ENCODE measurements around the gene TBC1D1. TPM values are rescaled to one million over a fixed set of nuclear protein-coding genes. Genes with fewer than 3 reads are reported as not detected.

TBC1D1 gene
- total RNA-seq, 1 experiment from 2014 or later: 28.5 TPM

DNA sequence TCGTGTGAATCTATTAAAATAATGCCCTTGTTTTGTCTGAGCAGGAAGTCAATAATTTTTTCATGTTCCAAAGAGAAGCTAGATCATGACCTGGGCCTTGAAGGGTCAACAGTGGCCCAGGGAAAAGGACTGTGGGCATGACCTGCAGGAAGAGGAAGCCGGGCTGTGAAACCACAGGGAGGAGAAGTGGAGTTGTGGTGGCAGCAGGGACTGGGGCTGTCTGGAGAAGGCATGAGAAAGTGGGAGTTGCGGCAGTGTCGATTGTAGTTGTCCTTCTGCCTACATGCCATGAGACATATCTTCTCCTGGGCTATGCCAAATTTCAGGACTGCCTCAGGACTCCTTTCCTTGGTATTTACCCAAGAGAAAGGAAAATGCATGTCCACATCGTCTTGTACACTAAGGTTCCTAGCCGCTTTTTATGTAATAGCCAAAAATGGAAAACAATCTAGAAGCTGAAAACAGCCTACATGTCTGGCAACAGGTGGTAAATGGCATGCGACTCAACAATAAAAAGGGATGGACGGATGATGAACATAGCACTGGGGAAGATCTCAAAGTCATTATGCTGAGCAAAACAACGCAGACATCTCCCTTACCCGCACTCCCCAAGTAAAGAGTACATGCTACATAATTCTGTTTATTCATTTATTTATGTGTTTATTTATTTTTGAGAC is 55.8 kb downstream of the TBC1D1 start:
- no peak for DNase-seq
- H3K27me3 ChIP-seq (replicated peaks; ENCODE audit: control insufficient read depth, insufficient read depth, low read length): no peaks in the 10 kb centered on the region
- Mint-ChIP-seq H3K9me3 (ENCODE audit: unreplicated experiment) (no peaks in the 10 kb centered on the region), H3K4me3 (ENCODE audit: unreplicated experiment) (no peak overlapping the region), H3K4me1 (ENCODE audit: low read depth, unreplicated experiment) (peaks cover 7% of the 10 kb centered on the region), H3K36me3 (ENCODE audit: insufficient read depth, unreplicated experiment) (no peaks in the 10 kb centered on the region), H3K27me3 (ENCODE audit: insufficient read depth, unreplicated experiment) (no peaks in the 10 kb centered on the region), H3K27ac (ENCODE audit: unreplicated experiment) (no peak overlapping the region)
- no peak overlapping the region for H3K4me3 ChIP-seq (ENCODE audit: low read depth, low read length)
- peaks cover 4% of the 10 kb centered on the region; the same call in 1 of the 2 replicates for H3K4me1 ChIP-seq
- ChIA-PET CTCF (no interaction called here), POLR2A (no interaction called here)
- H3K36me3 ChIP-seq (ENCODE audit: control insufficient read depth, insufficient read depth, low read length): no peaks in the 10 kb centered on the region
- no TSS peak for BruUV-seq (replicated peaks)
- intact Hi-C loops (cut with micrococcal nuclease; ENCODE audit: unreplicated experiment): no loop called here
- TF ChIP-seq, protein P1, sequence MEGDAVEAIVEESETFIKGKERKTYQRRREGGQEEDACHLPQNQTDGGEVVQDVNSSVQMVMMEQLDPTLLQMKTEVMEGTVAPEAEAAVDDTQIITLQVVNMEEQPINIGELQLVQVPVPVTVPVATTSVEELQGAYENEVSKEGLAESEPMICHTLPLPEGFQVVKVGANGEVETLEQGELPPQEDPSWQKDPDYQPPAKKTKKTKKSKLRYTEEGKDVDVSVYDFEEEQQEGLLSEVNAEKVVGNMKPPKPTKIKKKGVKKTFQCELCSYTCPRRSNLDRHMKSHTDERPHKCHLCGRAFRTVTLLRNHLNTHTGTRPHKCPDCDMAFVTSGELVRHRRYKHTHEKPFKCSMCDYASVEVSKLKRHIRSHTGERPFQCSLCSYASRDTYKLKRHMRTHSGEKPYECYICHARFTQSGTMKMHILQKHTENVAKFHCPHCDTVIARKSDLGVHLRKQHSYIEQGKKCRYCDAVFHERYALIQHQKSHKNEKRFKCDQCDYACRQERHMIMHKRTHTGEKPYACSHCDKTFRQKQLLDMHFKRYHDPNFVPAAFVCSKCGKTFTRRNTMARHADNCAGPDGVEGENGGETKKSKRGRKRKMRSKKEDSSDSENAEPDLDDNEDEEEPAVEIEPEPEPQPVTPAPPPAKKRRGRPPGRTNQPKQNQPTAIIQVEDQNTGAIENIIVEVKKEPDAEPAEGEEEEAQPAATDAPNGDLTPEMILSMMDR (IDR thresholded peaks at IDR 0.05; ENCODE audit: insufficient read depth in 1 of 2, low read depth in 1 of 2, low read length in 1 of 2, severe bottlenecking in 1 of 2, unreplicated experiment in 1 of 2): no peak
- no peaks in the 10 kb centered on the region for H3K9me3 ChIP-seq

DNA sequence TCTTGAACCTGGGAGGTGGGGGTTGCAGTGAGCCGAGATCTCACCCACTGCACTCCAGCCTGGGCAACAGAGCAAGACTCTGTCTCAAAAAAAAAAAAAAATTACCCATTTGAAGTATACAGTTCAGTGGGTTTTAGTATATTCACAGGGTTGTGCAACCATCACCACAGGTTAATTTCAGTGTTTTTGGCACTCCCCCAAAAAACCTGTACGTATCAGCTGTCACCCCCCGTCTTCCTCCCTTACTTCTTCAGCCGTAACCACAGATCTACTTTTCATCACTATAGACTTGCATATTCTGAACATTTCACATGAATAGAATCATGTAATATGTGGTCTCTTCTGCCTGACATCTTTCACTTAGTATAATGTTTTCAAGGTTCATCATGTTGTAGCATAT is 57.7 kb downstream of the TBC1D1 start:
- no peaks in the 10 kb centered on the region for H3K27me3 Mint-ChIP-seq (ENCODE audit: insufficient read depth, unreplicated experiment)
- H3K36me3 ChIP-seq (ENCODE audit: control insufficient read depth, insufficient read depth, low read length): no peaks in the 10 kb centered on the region
- no peaks in the 10 kb centered on the region for H3K27me3 ChIP-seq (replicated peaks; ENCODE audit: control insufficient read depth, insufficient read depth, low read length)
- ChIA-PET CTCF (no interaction called here), POLR2A (no interaction called here)
- no TSS peak for BruUV-seq (replicated peaks)
- H3K4me1 Mint-ChIP-seq (ENCODE audit: low read depth, unreplicated experiment): peaks cover 12% of the 10 kb centered on the region
- H3K9me3 ChIP-seq: no peaks in the 10 kb centered on the region
- no peak for DNase-seq
- TF ChIP-seq, protein P1 (IDR thresholded peaks at IDR 0.05; ENCODE audit: insufficient read depth in 1 of 2, low read depth in 1 of 2, low read length in 1 of 2, severe bottlenecking in 1 of 2, unreplicated experiment in 1 of 2): no peak
- peaks cover 5% of the 10 kb centered on the region for H3K9me3 Mint-ChIP-seq (ENCODE audit: unreplicated experiment)
- no peak overlapping the region for H3K4me3 Mint-ChIP-seq (ENCODE audit: unreplicated experiment)
- H3K27ac Mint-ChIP-seq (ENCODE audit: unreplicated experiment): no peak overlapping the region
- intact Hi-C loops (cut with micrococcal nuclease; ENCODE audit: unreplicated experiment): no loop called here
- H3K4me3 ChIP-seq (ENCODE audit: low read depth, low read length): no peak overlapping the region
- H3K36me3 Mint-ChIP-seq (ENCODE audit: insufficient read depth, unreplicated experiment): peaks cover 6% of the 10 kb centered on the region
- H3K4me1 ChIP-seq: peaks cover 7% of the 10 kb centered on the region; the same call in 1 of the 2 replicates

DNA sequence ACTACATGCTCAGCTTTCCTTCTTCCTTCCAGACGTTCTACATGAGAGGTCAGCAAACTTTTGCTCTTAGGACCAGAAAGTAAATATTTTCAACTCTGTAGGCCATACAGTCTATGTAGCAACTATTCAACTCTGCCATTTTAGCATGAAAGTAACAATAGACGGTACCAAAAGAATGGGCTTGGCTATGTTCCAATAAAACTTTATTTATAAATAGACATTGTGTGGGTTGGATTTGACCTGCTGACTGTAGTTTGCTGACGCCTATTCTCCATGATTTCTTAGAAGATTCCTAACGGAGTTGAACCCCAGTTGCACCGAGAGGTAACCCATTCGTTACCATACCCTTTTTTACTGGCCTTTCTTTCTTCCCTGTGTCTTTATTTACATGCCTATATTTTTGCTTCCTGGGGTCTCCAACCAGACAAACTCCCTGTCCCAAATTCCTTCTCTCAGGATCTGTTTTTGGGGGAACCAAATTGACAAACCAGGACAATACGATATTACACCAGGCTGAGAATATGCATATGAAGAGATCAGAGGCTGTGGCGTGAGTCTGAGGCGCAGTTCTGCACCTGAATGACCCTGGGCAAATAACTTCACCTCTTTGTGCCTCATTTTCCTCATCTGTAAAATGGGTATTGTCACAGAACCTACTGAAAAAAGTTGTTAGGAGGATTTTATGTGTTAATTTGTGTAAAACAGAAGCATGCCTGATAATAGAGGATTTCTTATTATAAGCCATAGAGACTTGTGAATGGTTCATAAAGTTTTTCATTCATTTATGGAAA is 58.9 kb downstream of the TBC1D1 start:
- no peak overlapping the region for H3K27ac Mint-ChIP-seq (ENCODE audit: unreplicated experiment)
- Histone ChIP-seq H3K4me3 (ENCODE audit: low read depth, low read length) (no peak overlapping the region), H3K27me3 (replicated peaks; ENCODE audit: control insufficient read depth, insufficient read depth, low read length) (no peaks in the 10 kb centered on the region), H3K9me3 (no peaks in the 10 kb centered on the region), H3K4me1 (peaks cover 7% of the 10 kb centered on the region; the same call in 1 of the 2 replicates), H3K36me3 (ENCODE audit: control insufficient read depth, insufficient read depth, low read length) (no peaks in the 10 kb centered on the region)
- peaks cover 17% of the 10 kb centered on the region for H3K9me3 Mint-ChIP-seq (ENCODE audit: unreplicated experiment)
- TF ChIP-seq, protein P1 (IDR thresholded peaks at IDR 0.05; ENCODE audit: insufficient read depth in 1 of 2, low read depth in 1 of 2, low read length in 1 of 2, severe bottlenecking in 1 of 2, unreplicated experiment in 1 of 2): no peak
- no peak for DNase-seq
- no TSS peak for BruUV-seq (replicated peaks)
- intact Hi-C loops (cut with micrococcal nuclease; ENCODE audit: unreplicated experiment): no loop called here
- H3K27me3 Mint-ChIP-seq (ENCODE audit: insufficient read depth, unreplicated experiment): no peaks in the 10 kb centered on the region
- H3K4me1 Mint-ChIP-seq (ENCODE audit: low read depth, unreplicated experiment): peaks cover 15% of the 10 kb centered on the region
- H3K4me3 Mint-ChIP-seq (ENCODE audit: unreplicated experiment): no peak overlapping the region
- POLR2A ChIA-PET: no interaction called here
- peaks cover 6% of the 10 kb centered on the region for H3K36me3 Mint-ChIP-seq (ENCODE audit: insufficient read depth, unreplicated experiment)
- CTCF ChIA-PET: no interaction called here

All from Caco-2 (cell line).